ENCODE data around the gene PPIL6.
A peak's percentile ranks its signal among the peaks of the same experiment; 100 is the strongest.

Gene PPIL6

GRCh38 chr6:109440331-109441068 lies at the start of gene PPIL6, which contains the start of gene SMPD2:
PPIL6 (minus strand) TSS chr6:109440628; CDS start chr6:109440590, 38 bp downstream.
SMPD2 (plus strand) TSS chr6:109440724; CDS start chr6:109441122, 398 bp downstream.
- peak; percentile 72 for DNase-seq

- DNase-seq: no peak
Observed at GRCh38 chr6:109488001-109488400, 47.6 kb upstream of the PPIL6 start.

GRCh38 chr6:109486068-109486467 lies 45.6 kb upstream of the PPIL6 start:
- no peak for DNase-seq

GRCh38 chr6:109485266-109485935 lies 45.0 kb upstream of the PPIL6 start:
- no peak for DNase-seq

- no peak for DNase-seq
Observed at GRCh38 chr6:109484122-109484521, 43.7 kb upstream of the PPIL6 start.

GRCh38 chr6:109483735-109484057 lies 43.3 kb upstream of the PPIL6 start:
- no peak for DNase-seq

- DNase-seq: peak; percentile 65
Observed at GRCh38 chr6:109482905-109483734, 42.7 kb upstream of the PPIL6 start, which contains the start of gene ZBTB24. ZBTB24 (minus strand) TSS chr6:109483219; CDS start chr6:109482026, 1,193 bp downstream.

GRCh38 chr6:109480993-109481480 lies 40.6 kb upstream of the PPIL6 start:
- DNase-seq: no peak

- DNase-seq: no peak
Observed at GRCh38 chr6:109478841-109479624, 38.6 kb upstream of the PPIL6 start.

GRCh38 chr6:109478222-109478805 lies 37.9 kb upstream of the PPIL6 start:
- DNase-seq: no peak

- no peak for DNase-seq
Observed at GRCh38 chr6:109477725-109478124, 37.3 kb upstream of the PPIL6 start.

- no peak for DNase-seq
Observed at GRCh38 chr6:109477184-109477583, 36.8 kb upstream of the PPIL6 start.

GRCh38 chr6:109475625-109476024 lies 35.2 kb upstream of the PPIL6 start:
- no peak for DNase-seq

GRCh38 chr6:109474995-109475394 lies 34.6 kb upstream of the PPIL6 start:
- no peak for DNase-seq

GRCh38 chr6:109473120-109473519 lies 32.7 kb upstream of the PPIL6 start:
- DNase-seq: no peak

GRCh38 chr6:109472132-109472995 lies 31.9 kb upstream of the PPIL6 start:
- DNase-seq: no peak

GRCh38 chr6:109471105-109471810 lies 30.8 kb upstream of the PPIL6 start:
- no peak for DNase-seq

GRCh38 chr6:109469591-109470189 lies 29.3 kb upstream of the PPIL6 start:
- DNase-seq: no peak

GRCh38 chr6:109467696-109468095 lies 27.3 kb upstream of the PPIL6 start:
- DNase-seq: no peak
